Adrenal gland (tissue), 12 donors: ENCODE measurements around the gene PACRGL. TPM values are rescaled to one million over a fixed set of nuclear protein-coding genes. Genes with fewer than 3 reads are reported as not detected.
"Not testable (repeated sequence)": the region's sequence is repeated elsewhere in the genome, so short reads cannot be mapped to it uniquely, and the experiment has no call there.

Source experiments
- DNase-seq, 7 donors: peaks; one replicate each; pipeline ENCODE4 v3.0.0-alpha.2; 2019 to 2020
- H3K27ac ChIP-seq, 5 donors: fragments of 200-600 bp; sonication (generic) in 4 of 5; 1 replicate in 3 of 5; 2 replicates in 2 of 5; pipeline versions ENCODE4 v1.5.1 to v1.8.0; 2016 to 2020; ENCODE audit warnings: mild to moderate bottlenecking in 1 of 5
- H3K27me3 ChIP-seq: fragments of 200-600 bp; 2 replicates; pipeline ENCODE4 v1.8.0; 2021
- H3K36me3 ChIP-seq, 2 donors: fragments of 200-600 bp; replicated peaks in 1 of 2; 1 replicate in 1 of 2; 2 replicates in 1 of 2; pipeline versions ENCODE4 v1.5.1 to v1.8.0; 2018 to 2022
- H3K4me1 ChIP-seq, 2 donors: fragments of 200-600 bp; replicated peaks in 1 of 2; 1 replicate in 1 of 2; 2 replicates in 1 of 2; pipeline versions ENCODE4 v1.5.1 to v1.8.0; 2018 to 2021
- H3K4me3 ChIP-seq, 4 donors: fragments of 200-600 bp; sonication (generic) in 3 of 4; one replicate each; pipeline ENCODE4 v1.5.1; 2016 to 2018
- H3K9me3 ChIP-seq, 3 donors: fragments of 200-600 bp; sonication (generic) in 1 of 3; replicated peaks in 1 of 3; 1 replicate in 2 of 3; 2 replicates in 1 of 3; pipeline versions ENCODE4 v1.5.1 to v1.8.0; 2016 to 2021
- POLR2A ChIP-seq, 2 donors: fragments of 450-650 bp; IDR thresholded peaks; one replicate each; pipeline ENCODE4 v1.6.1; 2017; ENCODE audit warnings: antibody characterized with exemption in 2 of 2, mild to moderate bottlenecking in 2 of 2, moderate library complexity in 1 of 2
- WGBS, 4 donors: extraction: QIAGEN DNeasy Blood & Tissue Kit in 2 of 4; methylation state at CpG; one replicate each; pipeline versions ENCODE4 v1.1.5 to v1.1.7; 2013 to 2017; 5-methylcytosine and 5-hydroxymethylcytosine counted together
- intact Hi-C, 2 donors: fragments of 100-400 bp; cut with DNase I; formaldehyde crosslinking; loops; one replicate each; pipeline versions ENCODE4 v1.14.1 to v1.15.0; 2022 to 2023
- polyA plus RNA-seq, 3 donors: library from polyadenylated mRNA; stranded (reverse); fragments of 200-250 nt in 2 of 3; fragments of 350-450 nt in 1 of 3; fragmentation: Illumina TruSeq in 1 of 3; extraction: RNeasy Lipid Tissue Mini Kit (QIAGEN cat#74804) in 1 of 3; gene quantifications; one replicate each; pipeline ENCODE4 v1.2.3, GENCODE V29; 2013 to 2014
- total RNA-seq, 9 donors: library from RNA; depleted of rRNA in 4 of 9; stranded (reverse); fragments of >200 nt in 4 of 9; fragments of 120-200 nt in 1 of 9; fragmentation: NEBNext Ultra II Directional in 1 of 9; extraction: Animal tissue kit (Norgen Biotek cat#: 25700) in 1 of 9; gene quantifications; one replicate each; pipeline versions ENCODE4 v1.1.0 to v1.2.4, GENCODE V29; 2013 to 2023
- TF ChIP-seq, protein P1 (sequence below), 6 experiments: fragments of 450-650 bp in 4 of 6; fragments of 200-600 bp in 2 of 6; sonication (generic) in 1 of 6; IDR thresholded peaks; 1 replicate in 5 of 6; 2 replicates in 1 of 6; pipeline versions ENCODE4 v1.5.1 to v1.8.0; 2016 to 2021; ENCODE audit warnings: antibody characterized with exemption in 6 of 6, mild to moderate bottlenecking in 2 of 6, moderate library complexity in 1 of 6
- donor health status: healthy with polysubstance abuse.
- donor health status: Bipolar disorder and iron deficiency.
- donor health status: DM: yes; HTN: yes; CAD: no.
- donor health status: DM: no; HTN: no; CAD: no.
- donor health status: DM: no; HTN: no; CAD: no.
- donor health status: DM: yes; HTN: yes; CAD: no.

Gene PACRGL
- total and polyA plus RNA-seq, 12 donors, result 6.2 to 57.0 (median 13.1) TPM

DNA sequence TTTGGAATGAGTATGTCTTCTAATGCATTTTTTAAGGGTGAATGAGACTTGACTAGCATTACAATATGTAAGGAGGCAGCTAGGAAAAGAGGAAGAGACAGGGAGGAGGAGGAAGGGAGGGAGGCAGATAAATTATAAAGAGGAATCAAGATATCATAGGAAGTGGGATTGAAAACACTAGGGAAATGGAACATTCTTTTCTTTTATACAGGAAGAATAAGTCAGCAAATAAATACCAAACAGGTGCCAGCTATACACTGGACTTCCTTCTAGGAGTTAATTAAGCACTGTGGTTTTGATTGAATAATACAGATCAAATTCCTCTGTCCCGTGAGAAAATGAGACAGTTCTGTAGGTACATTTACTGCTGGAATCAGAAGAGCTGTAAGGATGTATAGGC, 78.6 kb downstream of the PACRGL start:
- no peak overlapping the region for H3K4me3 ChIP-seq
- DNase-seq, result no peak
- 44 to 63% (median 60%) methylated on average over 1 of the region's 1 CpG for WGBS, 4 donors
- H3K27me3 ChIP-seq, result no peaks in the 10 kb centered on the region
- intact Hi-C loops, result loop anchor here in 1 of 2 donors (10.0 kb wide), 1 partner anchor 356 kb away; no protein-coding TSS in a partner anchor
- no peaks in the 10 kb centered on the region for H3K36me3 ChIP-seq
- H3K27ac ChIP-seq, result no peak overlapping the region
- TF ChIP-seq, protein P1, sequence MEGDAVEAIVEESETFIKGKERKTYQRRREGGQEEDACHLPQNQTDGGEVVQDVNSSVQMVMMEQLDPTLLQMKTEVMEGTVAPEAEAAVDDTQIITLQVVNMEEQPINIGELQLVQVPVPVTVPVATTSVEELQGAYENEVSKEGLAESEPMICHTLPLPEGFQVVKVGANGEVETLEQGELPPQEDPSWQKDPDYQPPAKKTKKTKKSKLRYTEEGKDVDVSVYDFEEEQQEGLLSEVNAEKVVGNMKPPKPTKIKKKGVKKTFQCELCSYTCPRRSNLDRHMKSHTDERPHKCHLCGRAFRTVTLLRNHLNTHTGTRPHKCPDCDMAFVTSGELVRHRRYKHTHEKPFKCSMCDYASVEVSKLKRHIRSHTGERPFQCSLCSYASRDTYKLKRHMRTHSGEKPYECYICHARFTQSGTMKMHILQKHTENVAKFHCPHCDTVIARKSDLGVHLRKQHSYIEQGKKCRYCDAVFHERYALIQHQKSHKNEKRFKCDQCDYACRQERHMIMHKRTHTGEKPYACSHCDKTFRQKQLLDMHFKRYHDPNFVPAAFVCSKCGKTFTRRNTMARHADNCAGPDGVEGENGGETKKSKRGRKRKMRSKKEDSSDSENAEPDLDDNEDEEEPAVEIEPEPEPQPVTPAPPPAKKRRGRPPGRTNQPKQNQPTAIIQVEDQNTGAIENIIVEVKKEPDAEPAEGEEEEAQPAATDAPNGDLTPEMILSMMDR (IDR thresholded peaks at IDR 0.05), result no peak
- TF ChIP-seq POLR2A (IDR thresholded peaks at IDR 0.05), result no peak
- H3K9me3 ChIP-seq, result no peaks in the 10 kb centered on the region
- H3K4me1 ChIP-seq, result no peaks in the 10 kb centered on the region

DNA sequence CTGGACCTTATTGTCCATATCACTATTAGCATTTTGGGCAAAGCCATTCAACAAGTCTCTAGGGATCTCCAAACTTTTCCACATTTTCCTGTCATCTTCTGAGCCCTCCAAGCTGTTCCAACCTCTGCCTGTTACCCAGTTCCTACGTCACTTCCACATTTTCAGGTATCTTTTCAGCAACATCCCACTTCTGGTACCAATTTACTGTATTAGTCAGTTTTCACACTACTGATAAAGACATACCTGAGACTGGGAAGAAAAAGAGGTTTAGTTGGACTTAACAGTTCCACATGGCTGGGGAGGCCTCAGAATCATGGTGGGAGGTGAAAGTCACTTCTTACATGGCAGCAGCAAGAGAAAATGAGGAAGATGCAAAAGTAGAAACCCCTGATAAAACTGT, 82.9 kb downstream of the PACRGL start:
- H3K36me3 ChIP-seq, H3K9me3 ChIP-seq, H3K27me3 ChIP-seq, DNase-seq, H3K4me1 ChIP-seq, intact Hi-C loops, H3K4me3 ChIP-seq, H3K27ac ChIP-seq: not testable (repeated sequence)
- 82 to 90% (median 86%) methylated on average over 1 of the region's 1 CpG for WGBS, 4 donors

DNA sequence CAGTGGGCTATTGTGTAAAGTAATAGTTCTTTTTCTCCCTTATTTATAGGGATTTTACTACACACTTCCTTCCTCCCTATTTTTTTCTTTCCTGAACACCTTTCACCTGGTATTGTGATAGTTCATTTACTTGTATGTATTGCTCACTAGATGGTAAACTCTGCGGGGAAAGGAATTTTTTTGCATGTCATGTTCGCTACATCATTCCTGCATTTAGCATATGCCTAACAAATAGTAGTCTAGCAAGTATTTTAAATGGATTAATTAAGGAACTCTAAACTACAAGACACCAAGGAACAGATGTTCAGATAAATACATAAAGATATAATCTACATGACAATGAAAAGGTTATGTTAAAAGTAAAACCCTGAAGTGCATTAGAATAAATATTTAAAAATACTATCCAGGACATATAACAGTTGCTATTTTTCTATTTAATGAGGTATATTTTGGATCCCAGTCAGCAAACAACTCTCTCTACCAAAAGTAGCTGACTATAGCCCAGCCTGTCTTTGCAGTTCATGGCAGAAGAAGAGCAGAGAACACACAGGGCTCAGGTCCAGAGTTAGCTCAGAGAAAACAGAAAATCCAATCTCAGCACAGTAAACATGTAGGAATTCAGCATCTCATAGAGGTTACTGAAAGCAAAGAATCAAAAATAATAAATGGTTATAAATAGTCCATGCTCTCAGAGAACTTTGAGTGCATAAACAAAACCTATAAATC, 87.8 kb downstream of the PACRGL start:
- H3K4me3 ChIP-seq, result no peak overlapping the region
- no peaks in the 10 kb centered on the region for H3K27me3 ChIP-seq
- no peaks in the 10 kb centered on the region for H3K4me1 ChIP-seq
- no peak overlapping the region for H3K27ac ChIP-seq
- DNase-seq, result no peak
- intact Hi-C loops, result no loop called here
- 87 to 93% (median 88%) methylated on average over 2 of the region's 2 CpGs for WGBS, 4 donors
- no peaks in the 10 kb centered on the region for H3K9me3 ChIP-seq
- no peaks in the 10 kb centered on the region for H3K36me3 ChIP-seq
- no peak for TF ChIP-seq POLR2A (IDR thresholded peaks at IDR 0.05)
- TF ChIP-seq, protein P1 (IDR thresholded peaks at IDR 0.05), result no peak
